Suprapubic skin (tissue), 4 donors: ENCODE data around the gene NKX2-1. TPM values are rescaled to one million over a fixed set of nuclear protein-coding genes. Genes with fewer than 3 reads are reported as not detected.

Source experiments
- DNase-seq, 2 donors: peaks; one replicate each; pipeline ENCODE4 v3.0.0-alpha.2; 2019; ENCODE audit warnings: low spot score in 2 of 2
- H3K27ac ChIP-seq: fragments of 200-600 bp; sonication (generic); one replicate; pipeline ENCODE4 v1.5.1; 2019
- H3K27me3 ChIP-seq: fragments of 200-600 bp; sonication (generic); one replicate; pipeline ENCODE4 v1.5.1; 2019
- H3K36me3 ChIP-seq: fragments of 200-600 bp; sonication (generic); one replicate; pipeline ENCODE4 v1.5.1; 2019
- H3K4me1 ChIP-seq: fragments of 200-600 bp; sonication (generic); one replicate; pipeline ENCODE4 v1.5.1; 2019
- H3K4me3 ChIP-seq: fragments of 200-600 bp; sonication (generic); one replicate; pipeline ENCODE4 v1.5.1; 2019; ENCODE audit warnings: mild to moderate bottlenecking
- H3K9me3 ChIP-seq: fragments of 200-600 bp; sonication (generic); one replicate; pipeline ENCODE4 v1.5.1; 2019
- EP300 ChIP-seq: sonication (generic); formaldehyde crosslinking; IDR thresholded peaks from one replicate; pipeline ENCODE4 v1.6.1; 2017; ENCODE audit warnings: antibody characterized with exemption
- POLR2A ChIP-seq, 2 donors: fragments of 450-650 bp; IDR thresholded peaks; one replicate each; pipeline ENCODE4 v1.6.1; 2017; ENCODE audit warnings: antibody characterized with exemption in 2 of 2, mild to moderate bottlenecking in 2 of 2, moderate library complexity in 2 of 2
- POLR2AphosphoS5 ChIP-seq, 3 donors: sonication (generic); formaldehyde crosslinking; IDR thresholded peaks; one replicate each; pipeline ENCODE4 v1.6.1; 2017; ENCODE audit warnings: antibody characterized with exemption in 3 of 3
- WGBS: methylation state at CpG from one replicate; pipeline ENCODE4 v1.1.5; 2018; 5-methylcytosine and 5-hydroxymethylcytosine counted together
- total RNA-seq, 4 donors: library from RNA; depleted of rRNA; stranded (reverse); fragments of >200 nt; gene quantifications; one replicate each; pipeline ENCODE4 v1.1.0, GENCODE V29; 2016
- TF ChIP-seq, protein P1 (sequence below), 2 donors: fragments of 200-600 bp in 1 of 2; fragments of 450-650 bp in 1 of 2; sonication (generic) in 1 of 2; IDR thresholded peaks; one replicate each; pipeline ENCODE4 v1.5.1; 2016 to 2019; ENCODE audit warnings: antibody characterized with exemption in 2 of 2, mild to moderate bottlenecking in 1 of 2, moderate library complexity in 1 of 2

The NKX2-1 gene
- total RNA-seq, 4 donors from 2014 or later = not detected

DNA sequence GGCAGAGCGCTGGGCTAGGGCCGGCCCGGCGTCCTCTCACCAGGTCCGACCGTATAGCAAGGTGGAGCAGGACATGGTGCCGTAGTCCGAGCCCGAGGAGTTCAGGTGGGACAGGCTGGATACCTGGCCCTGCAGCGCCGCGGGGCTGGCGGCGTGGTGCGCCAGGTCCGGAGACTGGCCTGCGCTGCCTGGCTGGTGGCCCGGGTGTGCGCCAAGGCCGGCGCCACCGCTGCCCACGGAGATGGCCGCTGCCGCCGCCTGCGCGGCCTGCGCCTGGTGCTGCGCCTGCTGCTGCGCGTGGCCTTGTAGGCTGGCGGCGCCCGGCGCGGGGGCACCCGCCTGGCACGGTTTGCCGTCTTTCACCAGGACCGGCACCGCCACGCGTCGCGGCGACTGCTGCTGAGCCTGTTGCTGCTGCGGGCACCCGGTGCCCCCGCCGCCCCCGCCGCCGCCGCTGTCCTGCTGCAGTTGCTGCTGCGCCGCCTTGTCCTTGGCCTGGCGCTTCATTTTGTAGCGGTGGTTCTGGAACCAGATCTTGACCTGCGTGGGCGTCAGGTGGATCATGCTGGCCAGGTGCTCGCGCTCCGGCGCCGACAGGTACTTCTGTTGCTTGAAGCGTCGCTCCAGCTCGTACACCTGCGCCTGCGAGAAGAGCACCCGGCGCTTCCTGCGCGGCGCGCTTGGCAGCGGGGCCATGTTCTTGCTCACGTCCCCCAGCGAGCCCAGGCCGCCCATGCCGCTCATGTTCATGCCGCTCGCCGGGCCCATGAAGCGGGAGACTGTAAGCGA, 2.6 kb downstream of the NKX2-1 start:
- DNase-seq = no peak
- no peak for TF ChIP-seq EP300
- no peak for TF ChIP-seq POLR2AphosphoS5 (IDR thresholded peaks at IDR 0.05)
- TF ChIP-seq, protein P1, sequence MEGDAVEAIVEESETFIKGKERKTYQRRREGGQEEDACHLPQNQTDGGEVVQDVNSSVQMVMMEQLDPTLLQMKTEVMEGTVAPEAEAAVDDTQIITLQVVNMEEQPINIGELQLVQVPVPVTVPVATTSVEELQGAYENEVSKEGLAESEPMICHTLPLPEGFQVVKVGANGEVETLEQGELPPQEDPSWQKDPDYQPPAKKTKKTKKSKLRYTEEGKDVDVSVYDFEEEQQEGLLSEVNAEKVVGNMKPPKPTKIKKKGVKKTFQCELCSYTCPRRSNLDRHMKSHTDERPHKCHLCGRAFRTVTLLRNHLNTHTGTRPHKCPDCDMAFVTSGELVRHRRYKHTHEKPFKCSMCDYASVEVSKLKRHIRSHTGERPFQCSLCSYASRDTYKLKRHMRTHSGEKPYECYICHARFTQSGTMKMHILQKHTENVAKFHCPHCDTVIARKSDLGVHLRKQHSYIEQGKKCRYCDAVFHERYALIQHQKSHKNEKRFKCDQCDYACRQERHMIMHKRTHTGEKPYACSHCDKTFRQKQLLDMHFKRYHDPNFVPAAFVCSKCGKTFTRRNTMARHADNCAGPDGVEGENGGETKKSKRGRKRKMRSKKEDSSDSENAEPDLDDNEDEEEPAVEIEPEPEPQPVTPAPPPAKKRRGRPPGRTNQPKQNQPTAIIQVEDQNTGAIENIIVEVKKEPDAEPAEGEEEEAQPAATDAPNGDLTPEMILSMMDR (IDR thresholded peaks at IDR 0.05) = no peak
- no peak for TF ChIP-seq POLR2A (IDR thresholded peaks at IDR 0.05)
- peaks cover 100% of the 10 kb centered on the region for H3K27me3 ChIP-seq
- H3K27ac ChIP-seq = no peak overlapping the region
- H3K4me3 ChIP-seq = no peak overlapping the region
- no peaks in the 10 kb centered on the region for H3K36me3 ChIP-seq
- no peaks in the 10 kb centered on the region for H3K9me3 ChIP-seq
- H3K4me1 ChIP-seq = peaks cover 48% of the 10 kb centered on the region
- 3% methylated on average over 10 of the region's 87 CpGs for WGBS

DNA sequence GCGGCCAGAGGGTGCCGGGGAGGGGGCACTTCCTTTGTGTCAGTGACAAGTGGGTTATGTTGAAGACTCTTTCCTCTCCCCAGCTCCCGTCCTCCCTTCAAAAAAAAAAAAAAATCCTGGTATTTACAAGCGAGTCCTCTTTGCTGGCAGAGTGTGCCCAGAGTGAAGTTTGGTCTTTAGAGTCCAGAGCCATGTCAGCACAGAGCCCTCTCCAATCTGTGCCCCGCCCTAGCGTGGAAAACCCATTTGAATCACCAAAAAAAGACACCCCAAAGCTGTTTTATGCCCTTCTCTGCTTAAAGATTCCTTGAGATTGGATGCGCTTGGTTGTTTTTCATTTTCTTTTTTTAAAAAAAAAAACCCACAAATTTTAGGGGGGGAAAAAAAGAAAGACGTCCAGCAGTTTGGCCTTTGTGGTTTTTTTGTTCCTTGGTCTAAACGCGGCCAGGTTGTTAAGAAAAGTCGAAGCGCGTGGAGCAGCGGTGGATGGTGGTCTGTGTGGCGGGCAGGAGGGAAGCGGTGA, 3.3 kb downstream of the NKX2-1 start:
- Histone ChIP-seq H3K27ac (no peak overlapping the region), H3K4me1 (peaks cover 46% of the 10 kb centered on the region), H3K9me3 (no peaks in the 10 kb centered on the region), H3K4me3 (no peak overlapping the region), H3K27me3 (peaks cover 100% of the 10 kb centered on the region), H3K36me3 (no peaks in the 10 kb centered on the region)
- TF ChIP-seq, protein P1 (IDR thresholded peaks at IDR 0.05) = no peak
- TF ChIP-seq POLR2AphosphoS5 (IDR thresholded peaks at IDR 0.05) (no peak), POLR2A (IDR thresholded peaks at IDR 0.05) (no peak), EP300 (no peak)
- 18% methylated on average over 16 of the region's 16 CpGs for WGBS
- DNase-seq = no peak

DNA sequence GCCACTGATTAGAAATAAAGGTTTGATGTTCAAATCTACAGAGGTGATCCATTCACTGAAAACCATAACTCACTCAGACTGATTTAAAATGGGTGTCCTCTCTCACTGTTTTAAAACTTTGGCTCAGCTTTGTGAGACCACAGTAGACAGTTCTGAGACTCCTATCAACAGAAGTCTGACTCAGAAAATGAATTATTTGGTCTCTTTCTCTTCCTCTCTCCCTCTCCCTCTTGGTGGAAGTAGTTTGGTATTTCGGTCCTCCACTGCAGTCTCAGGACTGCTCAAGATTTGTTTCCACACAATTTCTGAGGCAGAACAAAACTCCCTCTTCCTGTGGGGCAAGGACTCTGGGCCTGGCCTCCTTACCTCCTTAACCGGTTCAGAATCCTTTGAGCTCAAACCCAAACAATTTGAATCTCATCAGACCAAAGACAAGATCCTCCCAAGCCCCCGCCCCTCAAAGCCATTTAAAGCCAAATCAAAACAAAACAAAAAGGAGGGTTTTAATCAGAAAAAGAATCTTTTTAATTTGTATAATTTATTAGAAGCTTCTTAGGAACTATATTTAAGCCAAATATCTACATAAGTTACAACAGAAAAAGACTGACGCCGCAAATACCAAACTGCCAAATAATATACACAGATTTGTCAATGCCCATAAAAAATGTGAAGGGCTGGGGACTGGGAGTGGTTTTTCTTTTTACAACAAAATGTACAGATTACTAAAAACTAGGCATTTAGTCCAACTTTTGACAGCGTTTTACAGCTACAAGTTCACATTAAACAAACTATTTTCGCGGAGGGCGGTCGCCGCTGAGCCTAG, 3.9 kb downstream of the NKX2-1 start:
- TF ChIP-seq POLR2A (IDR thresholded peaks at IDR 0.05) (no peak), EP300 (no peak), POLR2AphosphoS5 (IDR thresholded peaks at IDR 0.05) (no peak)
- TF ChIP-seq, protein P1 (IDR thresholded peaks at IDR 0.05) = no peak
- Histone ChIP-seq H3K27ac (no peak overlapping the region), H3K36me3 (no peaks in the 10 kb centered on the region), H3K4me1 (peaks cover 39% of the 10 kb centered on the region), H3K4me3 (no peak overlapping the region), H3K9me3 (no peaks in the 10 kb centered on the region), H3K27me3 (peaks cover 99% of the 10 kb centered on the region)
- WGBS = 26% methylated on average over 11 of the region's 11 CpGs
- no peak for DNase-seq

- DNase-seq = no peak
- H3K36me3 ChIP-seq = no peaks in the 10 kb centered on the region
- WGBS = 16% methylated on average over 14 of the region's 14 CpGs
- TF ChIP-seq EP300 (no peak), POLR2AphosphoS5 (IDR thresholded peaks at IDR 0.05) (no peak), POLR2A (IDR thresholded peaks at IDR 0.05) (no peak)
- TF ChIP-seq, protein P1 (IDR thresholded peaks at IDR 0.05) = no peak
- H3K27me3 ChIP-seq = peaks cover 99% of the 10 kb centered on the region
- peaks cover 30% of the 10 kb centered on the region for H3K4me1 ChIP-seq
- H3K9me3 ChIP-seq = no peaks in the 10 kb centered on the region
- no peak overlapping the region for H3K4me3 ChIP-seq
- H3K27ac ChIP-seq = no peak overlapping the region
Measured at GRCh38 chr14:36515105-36515593, 4.9 kb downstream of the NKX2-1 start.
